GM23248 (cell line): ENCODE results near the gene FGFR4. TPM values are rescaled to one million over a fixed set of nuclear protein-coding genes. Genes with fewer than 3 reads are reported as not detected.

Experiments used
- DNase-seq: peaks from one replicate; pipeline ENCODE4 v3.0.0-alpha.2; 2015
- H2AFZ ChIP-seq: fragments of 200-600 bp; sonication (generic); 2 replicates; pipeline ENCODE4 v1.6.1; 2016; ENCODE audit warnings: antibody characterized with exemption
- H3F3A ChIP-seq: fragments of 200-600 bp; sonication (generic); 2 replicates; pipeline ENCODE4 v1.6.1; 2016; ENCODE audit warnings: mild to moderate bottlenecking, antibody characterized with exemption, mixed run types; ENCODE audit not compliant: insufficient read depth
- H3K27ac ChIP-seq: fragments of 200-600 bp; sonication (generic); 2 replicates; pipeline ENCODE4 v1.5.1; 2016; ENCODE audit warnings: mild to moderate bottlenecking
- H3K27me3 ChIP-seq: fragments of 200-600 bp; sonication (generic); replicated peaks from 2 replicates; pipeline ENCODE4 v1.6.1; 2016; ENCODE audit warnings: mild to moderate bottlenecking; ENCODE audit not compliant: insufficient read depth
- H3K36me3 ChIP-seq: fragments of 200-600 bp; sonication (generic); 2 replicates; pipeline ENCODE4 v1.6.1; 2016; ENCODE audit warnings: low read depth, mild to moderate bottlenecking
- H3K4me1 ChIP-seq: fragments of 200-600 bp; sonication (generic); 2 replicates; pipeline ENCODE4 v1.6.1; 2016; ENCODE audit warnings: mild to moderate bottlenecking; ENCODE audit not compliant: insufficient read depth
- H3K4me2 ChIP-seq: fragments of 200-600 bp; sonication (generic); one replicate; pipeline ENCODE4 v1.6.1; 2016; ENCODE audit warnings: mild to moderate bottlenecking; ENCODE audit not compliant: unreplicated experiment
- H3K4me3 ChIP-seq: fragments of 200-600 bp; sonication (generic); 2 replicates; pipeline ENCODE4 v1.5.1; 2016; ENCODE audit warnings: mild to moderate bottlenecking
- H3K79me2 ChIP-seq: fragments of 200-600 bp; sonication (generic); 2 replicates; pipeline ENCODE4 v1.6.1; 2016; ENCODE audit warnings: mild to moderate bottlenecking; ENCODE audit not compliant: insufficient read depth
- H3K9ac ChIP-seq: fragments of 200-600 bp; sonication (generic); 2 replicates; pipeline ENCODE4 v1.6.1; 2016; ENCODE audit warnings: mild to moderate bottlenecking
- H3K9me2 ChIP-seq: fragments of 200-600 bp; sonication (generic); 2 replicates; pipeline ENCODE4 v1.6.1; 2016; ENCODE audit warnings: mixed run types, mild to moderate bottlenecking, moderate library complexity; ENCODE audit not compliant: insufficient read depth
- H3K9me3 ChIP-seq: fragments of 200-600 bp; sonication (generic); one replicate; pipeline ENCODE4 v1.6.1; 2017; ENCODE audit warnings: low read depth
- H4K20me1 ChIP-seq: fragments of 200-600 bp; sonication (generic); 2 replicates; pipeline ENCODE4 v1.6.0; 2016; ENCODE audit not compliant: insufficient read depth
- EZH2 ChIP-seq: fragments of 200-600 bp; sonication (generic); IDR thresholded peaks from 2 replicates; pipeline ENCODE4 v1.6.1; 2018; ENCODE audit warnings: antibody characterized with exemption, mild to moderate bottlenecking; ENCODE audit not compliant: insufficient read depth, poor library complexity, severe bottlenecking
- EZH2phosphoT487 ChIP-seq: fragments of 200-600 bp; sonication (generic); IDR thresholded peaks from 2 replicates; pipeline ENCODE4 v1.6.1; 2018; ENCODE audit warnings: antibody characterized with exemption, moderate library complexity, mild to moderate bottlenecking, low read depth; ENCODE audit not compliant: insufficient read depth
- WGBS, 2 experiments: methylation state at CpG; one replicate each; pipeline ENCODE4 v1.1.6; 2015 to 2017; ENCODE audit warnings: low lambda C conversion rate in 2 of 2, low coverage in 1 of 2; ENCODE audit errors: missing lambda C conversion rate in 2 of 2; 5-methylcytosine and 5-hydroxymethylcytosine counted together
- in situ Hi-C: fragments of 300-500 bp; cut with MboI; formaldehyde crosslinking; loops from 2 replicates; pipeline ENCODE4 v1.15.0; 2020
- polyA plus RNA-seq: library from polyadenylated mRNA; unstranded; fragments of >200 nt; fragmentation: Nextera tagmentation; extraction: Ambion mirVana; gene quantifications from 2 replicates; pipeline ENCODE4 v1.2.1, GENCODE V29; 2016
- total RNA-seq: library from RNA; depleted of rRNA; stranded (reverse); fragments of >200 nt; shearing (Covaris generic); gene quantifications from 2 replicates; pipeline ENCODE4 v1.2.3, GENCODE V29; 2014

FGFR4 gene
- total and polyA plus RNA-seq, 2 experiments from 2014 or later = 0.10 TPM; not detected in 1

GRCh38 chr5:177085985-177086653, 596 bp upstream of the FGFR4 start:
- no peak for DNase-seq
- H2AFZ ChIP-seq = no peak overlapping the region
- H3K9ac ChIP-seq = no peak overlapping the region
- peaks cover 7% of the 10 kb centered on the region; the same call in 1 of the 2 replicates for H3F3A ChIP-seq
- no peaks in the 10 kb centered on the region for H3K4me1 ChIP-seq
- WGBS, 2 experiments = 36 to 43% methylated on average over 11 to 13 of the region's 13 CpGs
- H3K27me3 ChIP-seq = peaks cover 15% of the 10 kb centered on the region
- no peak overlapping the region for H3K4me2 ChIP-seq
- H3K9me2 ChIP-seq = no peaks in the 10 kb centered on the region
- H3K27ac ChIP-seq = no peak overlapping the region
- no peak overlapping the region for H3K4me3 ChIP-seq
- H3K36me3 ChIP-seq = no peaks in the 10 kb centered on the region
- TF ChIP-seq EZH2 (no peak), EZH2phosphoT487 (no peak)
- H3K9me3 ChIP-seq = no peaks in the 10 kb centered on the region
- in situ Hi-C loops = no loop called here
- no peaks in the 10 kb centered on the region for H3K79me2 ChIP-seq
- no peaks in the 10 kb centered on the region for H4K20me1 ChIP-seq

- no peaks in the 10 kb centered on the region for H3K9me2 ChIP-seq
- no peak for TF ChIP-seq EZH2
- TF ChIP-seq EZH2phosphoT487 = no peak
- no peaks in the 10 kb centered on the region for H3K4me1 ChIP-seq
- in situ Hi-C loops = no loop called here
- peaks cover 12% of the 10 kb centered on the region for H3K27me3 ChIP-seq
- 51 to 52% methylated on average over 22 to 23 of the region's 23 CpGs for WGBS, 2 experiments
- no peak overlapping the region for H3K4me3 ChIP-seq
- H3K27ac ChIP-seq = no peak overlapping the region
- H3K4me2 ChIP-seq = no peak overlapping the region
- H4K20me1 ChIP-seq = no peaks in the 10 kb centered on the region
- H3K36me3 ChIP-seq = no peaks in the 10 kb centered on the region
- no peak overlapping the region for H3K9ac ChIP-seq
- peak overlapping the region; percentile 45; the same call in 1 of the 2 replicates for H2AFZ ChIP-seq
- no peaks in the 10 kb centered on the region for H3K79me2 ChIP-seq
- peaks cover 7% of the 10 kb centered on the region; the same call in 1 of the 2 replicates for H3F3A ChIP-seq
- DNase-seq = no peak
- no peaks in the 10 kb centered on the region for H3K9me3 ChIP-seq
These were observed 787 bp downstream of the FGFR4 start for GRCh38 chr5:177087398-177088005.

- no peak overlapping the region for H2AFZ ChIP-seq
These were observed 2.4 kb downstream of the FGFR4 start for GRCh38 chr5:177089127-177089526.

GRCh38 chr5:177089825-177090641, 3.3 kb downstream of the FGFR4 start:
- H3F3A ChIP-seq = peaks cover 7% of the 10 kb centered on the region; the same call in 1 of the 2 replicates
- H2AFZ ChIP-seq = no peak overlapping the region
- H3K9me3 ChIP-seq = no peaks in the 10 kb centered on the region
- H3K4me1 ChIP-seq = no peaks in the 10 kb centered on the region
- TF ChIP-seq EZH2phosphoT487 (no peak), EZH2 (no peak)
- H3K4me3 ChIP-seq = no peak overlapping the region
- in situ Hi-C loops = no loop called here
- 75 to 78% methylated on average over 20 to 21 of the region's 21 CpGs for WGBS, 2 experiments
- H3K9ac ChIP-seq = no peak overlapping the region
- no peaks in the 10 kb centered on the region for H4K20me1 ChIP-seq
- H3K27me3 ChIP-seq = peaks cover 3% of the 10 kb centered on the region; the same call in 1 of the 2 replicates
- no peaks in the 10 kb centered on the region for H3K36me3 ChIP-seq
- H3K79me2 ChIP-seq = no peaks in the 10 kb centered on the region
- no peaks in the 10 kb centered on the region for H3K9me2 ChIP-seq
- H3K27ac ChIP-seq = no peak overlapping the region
- no peak overlapping the region for H3K4me2 ChIP-seq
- no peak for DNase-seq

More at GRCh38 chr5:177089127-177089526, 2.4 kb downstream of the FGFR4 start:
- H3K4me1 ChIP-seq = no peaks in the 10 kb centered on the region
- no peaks in the 10 kb centered on the region for H3K9me2 ChIP-seq
- H3K4me3 ChIP-seq = no peak overlapping the region
- in situ Hi-C loops = no loop called here
- H3K79me2 ChIP-seq = no peaks in the 10 kb centered on the region
- H3K9me3 ChIP-seq = no peaks in the 10 kb centered on the region
- peaks cover 7% of the 10 kb centered on the region; the same call in 1 of the 2 replicates for H3F3A ChIP-seq
- TF ChIP-seq EZH2phosphoT487 (no peak), EZH2 (no peak)
- H3K9ac ChIP-seq = no peak overlapping the region
- H4K20me1 ChIP-seq = no peaks in the 10 kb centered on the region
- H3K27ac ChIP-seq = no peak overlapping the region
- peaks cover 5% of the 10 kb centered on the region; the same call in 1 of the 2 replicates for H3K27me3 ChIP-seq
- no peak for DNase-seq
- no peaks in the 10 kb centered on the region for H3K36me3 ChIP-seq
- 16 to 22% methylated on average over 5 of the region's 5 CpGs for WGBS, 2 experiments
- H3K4me2 ChIP-seq = no peak overlapping the region
